ENCODE data around the gene BFAR.
"Not testable (repeated sequence)": the region's sequence is repeated elsewhere in the genome, so short reads cannot be mapped to it uniquely, and the experiment has no call there.

The BFAR gene

GRCh38 chr16:14676633-14677032 is 43.9 kb downstream of the BFAR start:
- no peak for TF ChIP-seq CTCF (IDR thresholded peaks at IDR 0.05; ENCODE audit: control insufficient read depth, extremely low read depth, insufficient read depth)
- DNase-seq (ENCODE audit: low read depth), result no peak
- no peak overlapping the region for H3K4me3 ChIP-seq (ENCODE audit: low read depth, low read length)

- no peak for DNase-seq (ENCODE audit: low read depth)
- H3K4me3 ChIP-seq (ENCODE audit: low read depth, low read length), result no peak overlapping the region
- no peak for TF ChIP-seq CTCF (IDR thresholded peaks at IDR 0.05; ENCODE audit: control insufficient read depth, extremely low read depth, insufficient read depth)
Measured at GRCh38 chr16:14677627-14678026, 44.9 kb downstream of the BFAR start.

GRCh38 chr16:14678748-14679497 is 46.2 kb downstream of the BFAR start:
- no peak for TF ChIP-seq CTCF (IDR thresholded peaks at IDR 0.05; ENCODE audit: control insufficient read depth, extremely low read depth, insufficient read depth)
- no peak for DNase-seq (ENCODE audit: low read depth)
- H3K4me3 ChIP-seq (ENCODE audit: low read depth, low read length), result no peak overlapping the region

- DNase-seq (ENCODE audit: low read depth), result not testable (repeated sequence)
Measured at GRCh38 chr16:14680396-14680795, 47.6 kb downstream of the BFAR start.

GRCh38 chr16:14681115-14681514 is 48.4 kb downstream of the BFAR start:
- no peak for TF ChIP-seq CTCF (IDR thresholded peaks at IDR 0.05; ENCODE audit: control insufficient read depth, extremely low read depth, insufficient read depth)
- no peak overlapping the region for H3K4me3 ChIP-seq (ENCODE audit: low read depth, low read length)
- no peak for DNase-seq (ENCODE audit: low read depth)

More at GRCh38 chr16:14680396-14680795, 47.6 kb downstream of the BFAR start:
- H3K4me3 ChIP-seq (ENCODE audit: low read depth, low read length), result not testable (repeated sequence)

GRCh38 chr16:14682121-14682520 is 49.4 kb downstream of the BFAR start:
- no peak for TF ChIP-seq CTCF (IDR thresholded peaks at IDR 0.05; ENCODE audit: control insufficient read depth, extremely low read depth, insufficient read depth)
- no peak for DNase-seq (ENCODE audit: low read depth)
- H3K4me3 ChIP-seq (ENCODE audit: low read depth, low read length), result no peak overlapping the region

- not testable (repeated sequence) for DNase-seq (ENCODE audit: low read depth); H3K4me3 ChIP-seq (ENCODE audit: low read depth, low read length)
Measured at GRCh38 chr16:14685870-14686793, 53.4 kb downstream of the BFAR start.

GRCh38 chr16:14694129-14694528 is 61.4 kb downstream of the BFAR start, which contains the start of gene PLA2G10:
TSS of gene PLA2G10 (minus strand) at chr16:14694308. CDS start at chr16:14694229, 79 bp downstream.
- not testable (repeated sequence) for DNase-seq (ENCODE audit: low read depth); H3K4me3 ChIP-seq (ENCODE audit: low read depth, low read length)

GRCh38 chr16:14701859-14702258 is 69.1 kb downstream of the BFAR start:
- DNase-seq (ENCODE audit: low read depth); H3K4me3 ChIP-seq (ENCODE audit: low read depth, low read length): not testable (repeated sequence)

GRCh38 chr16:14702672-14703071 is 69.9 kb downstream of the BFAR start:
- H3K4me3 ChIP-seq (ENCODE audit: low read depth, low read length); DNase-seq (ENCODE audit: low read depth): not testable (repeated sequence)

GRCh38 chr16:14703156-14704011 is 70.6 kb downstream of the BFAR start, which contains the start of gene NPIPA3:
TSS of gene NPIPA3 (plus strand) at chr16:14703411. CDS start at chr16:14708944, 5,533 bp downstream.
- not testable (repeated sequence) for H3K4me3 ChIP-seq (ENCODE audit: low read depth, low read length); DNase-seq (ENCODE audit: low read depth)

All from LNCaP clone FGC (cell line).